GM19438 (cell line): Measurements from ENCODE around the gene TMTC2.

Source experiments
- ATAC-seq: cut with Tn5 transposase; IDR thresholded peaks from one replicate; pipeline ENCODE4 v1.9.1; 2021; ENCODE audit warnings: low read depth; ENCODE audit not compliant: unreplicated experiment

Gene TMTC2

DNA sequence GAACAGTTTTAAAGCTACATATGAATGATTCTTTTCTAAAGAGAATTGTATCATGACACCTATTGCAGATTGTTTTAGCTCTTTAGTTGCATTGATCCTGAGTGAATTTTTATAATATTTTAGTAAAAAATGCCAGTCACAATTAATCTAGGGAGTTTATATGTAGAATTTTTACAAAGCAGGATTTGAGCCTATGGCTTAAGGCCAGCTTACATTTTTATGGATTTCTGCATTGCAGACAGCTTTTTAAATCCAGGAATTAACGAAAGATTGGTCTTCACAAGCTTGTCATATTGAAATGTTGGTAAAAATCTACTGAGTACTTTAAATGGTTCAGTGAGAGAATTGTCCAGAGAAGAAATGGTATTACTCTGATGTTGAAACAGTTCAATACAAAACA lies 358.0 kb downstream of the TMTC2 start:
- no peak for ATAC-seq

GRCh38 chr12:83046019-83046418 lies 359.3 kb downstream of the TMTC2 start:
- no peak for ATAC-seq

DNA sequence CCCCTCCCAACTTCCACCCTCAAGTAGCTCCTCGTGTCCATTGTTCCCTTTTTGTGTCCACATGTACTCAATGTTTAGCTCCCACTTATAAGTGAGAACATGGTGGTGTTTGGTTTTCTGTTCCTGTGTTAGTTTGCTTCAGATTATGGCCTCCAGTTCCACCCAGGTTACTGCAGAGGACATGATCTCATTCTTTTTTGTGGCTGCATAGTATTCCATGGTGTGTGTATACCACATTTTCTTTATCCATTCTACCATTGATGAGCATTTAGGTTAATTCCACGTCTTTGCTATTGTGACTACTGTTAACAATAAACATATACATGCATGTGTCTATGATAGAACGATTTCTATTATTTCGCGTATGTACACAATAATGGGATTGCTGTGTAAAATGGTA lies 362.6 kb downstream of the TMTC2 start:
- no peak for ATAC-seq

DNA sequence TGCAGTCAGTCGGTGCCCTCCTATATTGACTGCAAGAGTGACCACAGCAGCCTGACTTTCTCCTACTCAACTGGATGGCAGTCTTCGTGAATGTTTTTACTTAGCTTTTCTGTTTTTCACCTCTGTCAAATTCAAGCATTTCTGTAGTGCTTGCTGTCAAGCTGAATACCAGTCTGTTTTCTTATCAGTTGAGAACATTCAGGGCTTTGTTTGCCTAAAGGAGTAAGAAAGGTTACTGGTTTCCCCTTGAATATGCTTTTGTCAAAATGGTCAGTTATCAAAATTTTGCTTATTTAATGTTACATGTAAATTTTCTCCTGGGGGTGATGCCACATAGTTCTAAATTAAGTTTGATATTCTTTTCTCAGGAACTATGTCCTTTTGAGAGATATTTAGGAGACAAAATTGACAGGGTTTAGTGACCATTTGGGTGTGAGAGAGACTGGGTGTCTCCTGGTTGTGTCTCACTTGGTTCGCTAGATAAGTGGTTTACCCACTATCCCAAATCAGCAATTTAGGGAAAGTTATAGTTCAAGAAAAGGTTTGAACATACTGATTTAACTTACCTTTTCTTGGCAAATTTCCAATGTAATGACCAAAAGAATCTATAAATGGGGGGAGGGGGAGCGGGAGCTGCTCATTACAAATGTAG lies 366.3 kb downstream of the TMTC2 start:
- ATAC-seq, result no peak

- no peak for ATAC-seq
Measured at GRCh38 chr12:83057436-83057835, 370.7 kb downstream of the TMTC2 start.

DNA sequence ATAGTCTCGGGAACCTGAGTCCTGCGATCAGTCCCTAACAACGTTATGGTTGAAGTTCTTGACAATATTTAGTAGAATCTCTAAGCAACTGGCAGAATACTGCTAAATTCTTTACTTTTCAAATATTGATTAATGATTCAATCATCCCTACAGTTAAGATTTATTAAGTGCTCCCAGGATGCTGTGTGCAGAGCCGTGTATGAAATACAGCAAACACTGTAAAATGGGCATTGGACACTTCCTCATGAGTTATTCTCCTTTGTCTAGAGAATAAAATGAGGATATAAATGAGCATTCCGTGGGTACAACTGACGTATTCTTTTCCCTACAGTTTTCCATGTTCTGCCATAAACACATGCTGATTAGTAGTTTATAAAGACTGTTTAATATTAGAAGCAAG lies 372.4 kb downstream of the TMTC2 start:
- ATAC-seq, result no peak

DNA sequence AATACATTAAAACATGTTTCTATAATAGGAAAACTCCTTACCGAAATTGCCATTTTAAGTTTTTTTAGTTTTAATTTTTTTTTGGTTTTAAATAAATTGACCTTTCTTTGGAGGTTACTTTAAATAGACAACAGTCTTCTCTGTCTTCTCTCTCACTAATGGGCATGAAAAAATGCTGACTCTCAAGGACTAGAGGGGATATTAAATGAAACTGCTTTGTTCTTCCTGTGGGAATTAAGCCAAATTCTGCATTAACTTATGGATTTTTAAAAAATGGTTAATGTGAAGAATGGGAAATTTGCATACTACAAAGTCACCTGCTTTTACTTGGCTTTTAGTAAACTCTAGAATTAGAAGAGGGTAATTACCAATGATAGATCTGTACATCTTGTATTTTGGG lies 378.9 kb downstream of the TMTC2 start:
- ATAC-seq, result no peak

DNA sequence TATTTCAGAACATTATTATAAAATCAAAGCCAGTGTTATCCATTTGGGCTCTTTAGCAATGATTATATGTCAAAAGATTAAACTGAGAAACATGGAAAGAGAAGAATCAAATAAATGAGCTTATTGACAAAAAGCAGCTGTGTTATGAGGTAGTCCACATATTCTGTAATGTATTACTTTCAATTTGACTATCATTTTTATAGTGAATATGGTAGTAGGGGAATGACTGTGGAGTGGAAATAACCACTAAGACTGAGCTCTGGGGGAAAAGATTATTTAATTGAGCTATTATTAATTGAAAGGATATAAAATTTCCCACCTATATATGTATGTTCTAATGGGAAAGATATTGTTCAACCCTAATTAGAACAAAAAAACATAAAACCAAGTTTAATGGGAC lies 381.3 kb downstream of the TMTC2 start:
- ATAC-seq, result no peak

DNA sequence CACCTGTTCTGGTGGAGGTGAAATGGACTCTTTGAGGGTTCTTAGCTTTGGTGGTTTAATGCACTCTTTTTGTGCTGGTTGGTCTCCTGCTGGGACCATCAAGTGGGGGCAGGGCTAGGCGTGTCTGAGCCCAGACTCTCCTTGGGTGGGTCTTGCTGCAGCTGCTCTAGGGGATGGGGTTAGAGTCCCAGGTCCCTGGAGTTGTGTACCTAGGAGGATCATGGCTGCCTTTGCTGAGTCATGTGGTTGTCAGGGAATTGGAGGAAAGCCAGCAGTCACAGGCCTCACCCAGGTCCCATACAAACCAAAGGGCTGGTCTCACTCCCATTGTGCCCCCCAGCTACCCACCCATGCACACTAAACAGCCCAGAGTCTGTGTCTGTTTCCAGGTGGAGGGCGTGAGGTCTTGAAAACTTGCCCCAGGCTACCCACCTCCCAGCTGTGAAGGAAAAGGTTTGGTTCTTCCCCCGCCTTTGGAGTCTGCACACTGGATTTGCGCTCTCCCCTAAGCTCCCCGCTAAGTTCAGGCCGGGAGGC lies 387.7 kb downstream of the TMTC2 start:
- ATAC-seq, result no peak

- ATAC-seq, result no peak
Measured at GRCh38 chr12:83075471-83075870, 388.8 kb downstream of the TMTC2 start.

DNA sequence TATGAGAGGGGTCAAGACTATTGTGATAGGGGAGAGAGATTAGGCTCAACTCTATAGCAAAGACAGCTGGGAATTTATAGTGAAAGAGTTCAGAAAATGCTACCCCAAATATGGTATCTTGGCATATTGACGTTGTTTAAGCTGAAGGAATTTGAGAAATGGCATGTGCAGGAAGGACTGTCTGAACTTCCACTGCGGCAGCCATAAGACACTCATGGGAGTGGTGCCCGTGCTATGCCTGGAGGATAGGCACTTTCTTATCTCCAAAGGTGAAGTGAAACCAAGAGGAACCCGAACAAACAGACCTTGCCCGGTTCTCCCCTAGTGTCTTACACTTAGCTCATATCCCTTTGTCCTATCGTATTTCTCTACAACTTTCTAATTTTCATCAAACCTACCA lies 390.3 kb downstream of the TMTC2 start:
- no peak for ATAC-seq

GRCh38 chr12:83082690-83083276 lies 396.1 kb downstream of the TMTC2 start:
- ATAC-seq, result no peak

GRCh38 chr12:83083616-83084015 lies 396.9 kb downstream of the TMTC2 start:
- no peak for ATAC-seq

- ATAC-seq, result no peak
Measured at GRCh38 chr12:83084516-83085234, 398.0 kb downstream of the TMTC2 start.

DNA sequence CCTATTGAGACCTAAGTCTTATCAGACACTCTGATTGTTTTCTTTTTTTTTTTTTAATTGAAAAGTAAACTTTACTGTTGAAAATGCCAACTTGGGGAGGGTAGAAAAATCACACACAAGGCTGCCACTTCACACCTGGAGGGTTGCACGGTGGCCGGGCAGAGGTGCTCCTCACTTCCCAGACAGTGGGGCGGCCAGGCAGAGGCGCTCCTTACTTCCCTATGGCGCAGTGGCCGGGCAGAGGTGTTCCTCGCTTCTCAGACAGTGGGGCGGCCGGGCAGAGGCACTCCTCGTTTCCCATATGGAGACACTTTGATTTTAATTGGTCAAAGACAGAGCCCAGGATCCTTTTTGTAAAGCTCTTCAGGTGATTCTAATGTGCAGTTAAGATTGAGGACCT lies 399.3 kb downstream of the TMTC2 start:
- no peak for ATAC-seq

GRCh38 chr12:83089575-83089974 lies 402.9 kb downstream of the TMTC2 start:
- no peak for ATAC-seq

GRCh38 chr12:83092129-83092528 lies 405.4 kb downstream of the TMTC2 start:
- no peak for ATAC-seq

DNA sequence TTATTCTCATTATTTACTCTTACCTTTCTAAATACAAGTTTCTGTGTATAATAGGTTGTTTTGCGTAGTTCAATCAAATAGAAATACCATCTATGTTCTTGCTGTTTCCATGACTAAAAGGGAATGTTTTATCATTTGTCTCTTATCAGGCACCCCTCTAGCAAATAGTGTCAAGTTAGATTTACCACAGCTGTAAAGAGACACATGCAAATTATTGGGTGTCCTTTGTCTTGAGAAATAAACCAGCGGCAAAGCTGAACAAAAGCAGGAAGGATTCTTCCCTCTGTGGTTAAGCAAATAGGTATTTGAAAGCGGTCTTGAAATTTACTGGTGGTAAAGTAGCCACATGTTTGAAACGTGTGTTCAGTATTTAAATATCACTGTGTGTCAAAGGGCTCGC lies 405.9 kb downstream of the TMTC2 start:
- no peak for ATAC-seq

GRCh38 chr12:83093426-83093825 lies 406.7 kb downstream of the TMTC2 start:
- no peak for ATAC-seq

DNA sequence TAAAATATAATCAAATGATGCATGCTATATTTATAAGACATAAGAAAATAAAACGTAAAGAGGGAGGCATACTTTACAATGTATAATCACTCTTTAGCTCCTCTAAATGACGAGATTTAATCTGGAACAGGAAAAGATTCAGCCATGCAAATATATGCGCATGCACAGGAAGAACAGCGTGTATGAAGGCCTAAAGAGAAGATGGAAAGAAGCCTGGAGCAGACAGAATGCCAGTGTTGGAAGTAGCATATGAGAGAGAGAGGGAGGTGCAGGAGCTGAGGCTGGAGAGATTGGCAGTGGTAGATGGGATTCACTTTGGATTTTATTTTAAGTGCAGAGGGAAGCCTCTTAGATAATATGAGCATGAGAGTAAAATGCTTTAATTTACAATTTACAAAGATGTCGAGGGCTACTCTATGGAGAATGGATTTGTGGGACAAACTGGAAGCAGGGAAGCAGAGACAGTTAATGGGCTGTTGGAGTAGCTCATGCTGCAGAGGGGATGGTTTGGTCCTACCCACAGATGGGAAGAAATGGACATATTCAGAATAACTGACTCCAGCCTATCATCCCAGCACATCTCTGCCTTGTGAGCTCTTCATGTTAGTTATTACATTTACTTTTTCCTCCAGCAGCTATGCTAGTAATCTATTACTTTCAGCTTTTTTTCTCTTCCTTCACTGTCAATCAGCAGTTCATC lies 411.1 kb downstream of the TMTC2 start:
- ATAC-seq, result no peak

- ATAC-seq, result no peak
Measured at GRCh38 chr12:83099436-83099835, 412.7 kb downstream of the TMTC2 start.
